GM18520 (cell line): ENCODE measurements around the gene MUC20.
"Not testable (repeated sequence)": the region's sequence is repeated elsewhere in the genome, so short reads cannot be mapped to it uniquely, and the experiment has no call there.

Source experiments
- ATAC-seq: cut with Tn5 transposase; IDR thresholded peaks from one replicate; pipeline ENCODE4 v1.9.1; 2021; ENCODE audit not compliant: unreplicated experiment

The MUC20 gene

DNA sequence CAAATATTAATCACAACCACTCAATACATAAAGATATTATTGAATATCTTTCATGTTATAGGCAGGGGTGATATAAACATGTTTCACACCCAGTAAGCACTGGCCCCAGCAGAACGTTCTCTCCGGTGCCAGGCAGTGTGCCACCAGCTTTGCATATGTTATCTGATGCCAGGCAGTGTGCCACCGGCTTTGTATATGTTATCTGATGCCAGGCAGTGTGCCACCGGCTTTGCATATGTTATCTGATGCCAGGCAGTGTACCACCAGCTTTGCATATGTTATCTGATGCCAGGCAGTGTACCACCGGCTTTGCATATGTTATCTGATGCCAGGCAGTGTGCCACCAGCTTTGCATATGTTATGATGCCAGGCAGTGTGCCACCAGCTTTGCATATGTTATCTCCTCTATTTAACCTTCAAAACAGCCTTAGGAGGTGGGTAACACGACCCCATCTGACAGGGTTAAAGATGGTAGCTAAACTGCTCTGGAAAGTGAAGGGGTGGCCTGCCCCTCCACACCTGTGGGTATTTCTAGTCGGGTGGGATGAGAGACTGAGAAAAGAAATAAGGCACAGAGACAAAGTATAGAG is 6.9 kb downstream of the MUC20 start:
- no peak for ATAC-seq

DNA sequence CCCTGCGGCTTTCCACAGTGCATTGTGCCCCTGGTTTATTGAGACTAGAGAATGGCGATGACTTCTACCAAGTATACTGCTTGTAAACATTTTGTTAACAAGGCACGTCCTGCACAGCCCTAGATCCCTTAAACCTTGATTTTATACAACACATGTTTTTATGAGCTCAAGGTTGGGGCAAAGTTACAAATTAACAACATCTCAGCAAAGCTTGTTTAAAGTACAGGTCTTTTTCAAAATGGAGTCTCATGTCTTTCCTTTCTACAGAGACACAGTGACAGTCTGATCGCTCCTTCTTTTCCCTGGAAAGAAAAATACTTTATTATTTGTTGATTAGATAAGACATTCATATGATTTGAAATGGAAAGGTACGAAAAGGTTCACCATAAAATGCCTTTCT is 8.0 kb downstream of the MUC20 start:
- ATAC-seq = not testable (repeated sequence)

DNA sequence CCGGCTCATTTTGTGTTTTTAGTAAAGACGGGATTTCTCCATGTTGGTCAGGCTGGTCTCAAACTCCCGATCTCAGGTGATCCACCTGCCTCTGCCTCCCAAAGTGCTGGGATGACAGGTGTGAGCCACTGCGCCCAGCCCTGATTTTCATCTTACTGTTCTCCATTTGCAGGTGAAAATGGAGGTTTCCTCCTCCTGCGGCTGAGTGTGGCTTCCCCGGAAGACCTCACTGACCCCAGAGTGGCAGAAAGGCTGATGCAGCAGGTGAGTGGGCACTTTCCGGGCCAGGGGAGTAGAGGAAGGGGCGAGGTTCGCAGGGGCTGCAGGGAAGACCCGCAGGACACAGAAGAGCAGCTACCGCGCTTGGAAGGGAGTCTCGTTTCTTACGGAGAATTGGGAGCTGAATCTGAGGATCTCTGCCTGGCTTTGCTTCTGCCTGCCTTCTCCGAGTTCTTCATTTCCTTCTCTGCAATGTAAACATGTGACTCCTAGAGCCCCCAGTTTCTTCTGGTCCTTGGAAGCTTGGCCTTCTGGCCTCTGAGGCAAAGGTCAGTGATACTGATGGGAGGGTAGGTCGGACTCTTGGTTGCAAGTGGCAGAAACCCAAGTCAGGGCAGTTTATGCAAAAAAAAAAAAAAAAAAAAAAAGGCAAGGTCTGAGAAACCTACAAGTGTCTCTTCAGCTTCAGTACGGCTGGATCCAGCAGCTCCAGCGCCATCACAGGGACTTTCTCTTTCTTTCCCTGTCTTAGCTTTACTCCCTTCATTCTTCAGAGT is 8.9 kb downstream of the MUC20 start:
- ATAC-seq = no peak

DNA sequence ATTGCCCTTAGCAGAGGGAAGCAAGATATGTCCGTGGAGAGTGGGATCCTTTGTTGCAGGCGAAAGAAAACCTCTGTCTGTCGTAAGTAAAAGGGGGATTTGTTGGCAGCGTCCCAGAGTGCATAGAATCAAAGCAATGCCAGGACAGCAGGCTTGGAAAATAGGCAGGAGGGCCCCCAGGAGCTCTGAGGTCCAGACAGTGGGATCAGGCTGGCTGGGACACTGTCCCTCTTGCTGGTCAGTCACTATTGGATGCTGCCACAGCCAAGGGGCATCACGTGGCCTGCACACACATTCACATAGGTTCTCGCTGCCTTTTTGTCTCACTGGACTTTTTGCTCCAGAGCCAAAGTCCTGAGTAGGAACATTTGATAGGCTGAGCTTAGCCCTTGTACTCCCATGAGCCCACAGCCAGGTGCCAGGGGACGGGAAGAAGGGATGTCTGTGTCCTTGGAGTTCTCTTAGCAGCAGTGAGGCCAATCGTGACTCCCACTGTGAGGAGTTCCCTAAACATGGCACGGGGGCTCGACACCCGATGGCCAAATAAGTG is 10.7 kb downstream of the MUC20 start:
- no peak for ATAC-seq

DNA sequence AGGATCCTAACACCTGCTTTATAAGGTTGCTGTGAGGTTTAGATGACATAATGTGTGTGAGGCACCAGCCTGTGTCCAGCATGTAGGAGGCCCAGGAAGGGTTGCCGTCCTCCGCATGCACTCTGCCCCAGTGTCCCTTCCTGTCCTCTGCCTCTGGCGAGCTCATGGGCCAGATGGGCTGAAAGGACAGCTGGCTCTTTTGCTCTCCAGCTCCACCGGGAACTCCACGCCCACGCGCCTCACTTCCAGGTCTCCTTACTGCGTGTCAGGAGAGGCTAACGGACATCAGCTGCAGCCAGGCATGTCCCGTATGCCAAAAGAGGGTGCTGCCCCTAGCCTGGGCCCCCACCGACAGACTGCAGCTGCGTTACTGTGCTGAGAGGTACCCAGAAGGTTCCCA is 12.2 kb downstream of the MUC20 start:
- ATAC-seq = no peak

DNA sequence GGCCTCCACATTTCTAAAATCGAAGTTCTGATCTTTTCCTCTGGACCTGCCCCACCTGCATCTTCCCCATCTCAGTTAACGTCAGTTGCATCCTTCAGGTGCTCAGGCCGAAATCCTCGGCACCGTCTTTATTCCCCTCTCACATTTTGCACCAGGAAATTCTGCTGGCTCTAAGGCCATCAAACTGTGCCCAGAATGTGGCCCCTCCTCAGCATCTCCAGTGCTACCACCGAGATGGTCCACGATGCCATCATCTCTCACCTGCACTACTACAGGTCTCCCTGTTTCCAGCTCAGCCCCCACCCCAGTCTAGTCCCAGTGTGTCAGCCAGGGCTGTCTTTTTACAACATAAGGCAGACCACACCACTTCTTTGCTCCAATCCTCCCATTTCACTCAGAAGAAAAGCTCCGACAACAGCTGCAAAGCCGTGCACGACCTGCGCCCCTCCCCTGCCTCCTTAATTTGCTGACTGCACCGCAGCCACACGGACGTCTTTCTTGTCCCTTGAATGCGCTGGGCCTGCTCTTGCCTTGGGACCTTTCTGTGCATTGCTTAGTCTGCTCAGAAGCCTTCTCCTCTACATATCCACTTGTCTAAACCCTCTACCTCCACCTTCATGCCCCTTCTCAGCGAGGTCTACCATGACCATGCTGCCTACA is 14.4 kb downstream of the MUC20 start:
- ATAC-seq = no peak

DNA sequence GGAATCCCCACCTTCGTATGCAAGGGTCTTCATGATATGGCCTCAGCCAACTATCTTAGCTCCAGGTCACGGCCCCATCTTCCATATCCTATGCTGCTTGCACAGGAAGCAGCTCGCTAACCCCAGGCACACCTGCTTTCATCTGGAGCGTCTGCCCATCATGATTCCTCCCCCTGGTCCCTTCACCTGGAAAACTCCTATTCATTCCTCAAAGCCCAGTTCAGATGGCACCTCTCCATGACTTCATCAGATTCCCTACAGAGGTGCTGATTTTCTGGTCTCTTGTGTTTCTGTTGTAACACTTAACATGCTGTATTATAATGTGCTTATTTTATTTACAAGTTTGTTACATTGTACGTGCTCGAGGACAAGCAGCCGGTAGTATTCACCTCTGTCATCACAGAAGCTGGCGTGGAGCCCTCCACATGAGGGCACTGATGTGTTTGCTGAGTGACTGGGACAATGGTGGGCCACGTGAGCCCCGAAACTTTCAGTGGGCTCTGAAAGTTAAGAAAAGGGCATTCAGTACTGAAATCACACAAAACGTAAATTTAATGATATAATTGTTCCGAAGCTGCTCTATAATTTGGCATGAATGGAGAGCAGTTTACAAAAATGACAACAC is 16.2 kb downstream of the MUC20 start:
- no peak for ATAC-seq

DNA sequence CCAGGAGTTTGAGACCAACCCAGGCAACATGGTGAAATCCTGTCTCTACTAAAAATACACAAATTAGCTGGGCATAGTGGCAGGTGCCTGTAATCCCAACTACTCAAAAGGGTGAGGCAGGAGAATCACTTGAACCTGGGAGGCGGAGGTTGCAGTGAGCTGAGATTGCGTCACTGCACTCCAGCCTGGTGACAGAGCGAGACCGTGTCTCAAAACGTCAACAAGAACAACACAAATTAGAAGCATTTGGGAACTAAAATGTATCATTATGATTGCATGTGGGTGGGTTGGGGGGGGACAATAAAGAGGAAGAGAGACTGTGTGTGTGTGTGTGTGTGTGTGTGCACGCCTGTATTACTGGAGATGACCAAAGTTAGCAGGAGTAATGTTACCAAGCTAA is 17.0 kb downstream of the MUC20 start:
- not testable (repeated sequence) for ATAC-seq

DNA sequence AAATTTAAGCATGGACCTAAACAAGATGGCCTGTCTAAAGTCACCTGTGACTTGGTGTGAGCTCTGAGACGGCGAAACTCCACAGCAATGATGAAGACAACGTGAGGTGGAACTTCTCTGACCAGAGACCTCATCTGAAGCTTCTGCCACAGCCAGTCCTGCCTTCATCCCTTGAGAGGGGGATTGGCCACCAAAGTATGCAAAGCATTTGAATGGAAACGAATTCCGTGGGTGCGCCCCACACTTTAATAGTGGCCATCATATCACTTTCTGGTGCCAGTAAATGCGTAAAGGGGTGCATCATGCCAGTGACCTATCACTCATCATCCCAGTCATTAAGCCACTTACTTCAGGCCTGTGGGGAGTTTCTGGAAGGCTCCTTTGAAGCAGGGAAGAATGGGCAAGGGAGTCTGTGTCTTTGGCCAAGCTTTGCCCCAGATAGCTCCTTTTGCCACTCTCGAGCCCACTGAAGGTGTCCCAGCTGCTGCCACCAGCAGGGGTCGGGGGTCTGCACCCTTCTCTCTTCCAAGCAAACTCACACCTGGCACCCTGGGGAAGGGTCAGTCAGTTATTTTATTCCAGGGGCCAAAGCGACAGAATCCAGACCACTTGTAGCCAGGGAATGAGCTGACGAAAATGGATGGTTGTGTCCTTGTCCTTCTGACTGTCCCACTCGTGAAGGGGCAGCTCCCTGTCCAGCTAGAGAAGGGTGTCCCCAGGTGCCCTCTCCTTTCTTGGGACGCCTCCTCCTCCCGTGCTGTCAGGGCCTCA is 17.7 kb downstream of the MUC20 start:
- no peak for ATAC-seq

DNA sequence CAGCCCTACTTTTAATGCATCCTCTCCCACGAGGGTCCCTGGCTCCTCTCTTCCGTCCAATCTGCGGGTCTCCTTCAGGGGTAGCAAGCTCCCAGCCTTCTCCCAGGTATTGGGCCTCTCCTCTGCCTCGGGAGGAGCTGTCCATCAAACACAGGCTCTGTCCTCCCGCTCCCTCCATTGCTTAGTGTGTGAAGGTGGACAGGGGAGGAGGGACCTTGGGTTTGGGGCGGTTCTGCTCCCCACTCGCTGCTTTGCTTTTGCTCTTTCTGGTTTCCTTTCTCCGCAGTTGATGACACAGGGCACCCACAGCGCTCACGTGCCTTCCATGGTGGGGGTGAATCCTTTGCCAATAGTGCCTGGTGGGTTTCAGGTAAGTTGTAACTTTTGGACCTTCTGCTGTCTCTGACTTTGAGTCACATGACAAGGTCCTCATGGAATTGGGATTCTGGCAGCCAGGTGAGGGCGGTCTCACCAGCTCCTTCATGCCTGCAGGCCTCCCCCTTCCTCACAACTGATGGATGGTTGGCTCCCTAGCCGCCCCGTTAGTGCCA is 18.9 kb downstream of the MUC20 start:
- no peak for ATAC-seq

DNA sequence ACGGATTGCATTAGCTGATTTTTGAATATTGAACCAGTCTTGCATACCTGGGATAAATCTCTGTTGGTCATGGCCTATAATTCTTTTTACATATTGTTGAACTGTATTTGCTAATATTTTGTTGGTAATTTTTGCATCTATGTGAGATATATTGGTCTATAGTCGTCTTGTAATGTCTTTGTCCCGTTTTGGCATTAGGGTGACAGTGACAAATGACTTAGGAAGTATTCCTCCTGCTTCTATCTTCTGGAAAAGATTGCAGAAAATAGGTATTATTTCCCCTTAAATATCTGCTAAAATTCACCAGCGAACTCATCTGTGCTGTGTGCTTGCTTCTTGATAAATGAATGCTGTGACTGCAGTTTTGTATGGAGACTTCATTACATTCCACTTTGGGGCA is 23.7 kb downstream of the MUC20 start:
- ATAC-seq = no peak

DNA sequence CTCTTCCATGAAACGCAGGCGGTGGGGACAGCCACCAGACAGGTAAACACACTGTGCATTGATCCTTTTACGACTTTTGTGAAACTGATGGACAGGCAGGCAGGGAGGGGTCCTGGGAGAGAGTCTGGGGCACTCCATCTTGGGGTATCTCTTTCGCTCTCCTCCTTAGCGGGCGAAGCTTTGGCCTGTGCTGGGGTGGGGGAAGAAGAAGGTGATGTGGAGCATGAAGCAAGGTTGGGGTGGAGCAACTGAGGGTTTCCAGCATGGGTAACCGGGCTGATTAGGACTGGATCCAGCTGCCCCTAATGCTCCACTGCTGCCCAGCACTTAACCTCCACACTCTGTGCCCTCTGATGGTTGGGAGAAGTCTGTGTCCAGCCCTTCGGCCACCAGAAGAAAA is 25.6 kb downstream of the MUC20 start:
- no peak for ATAC-seq

DNA sequence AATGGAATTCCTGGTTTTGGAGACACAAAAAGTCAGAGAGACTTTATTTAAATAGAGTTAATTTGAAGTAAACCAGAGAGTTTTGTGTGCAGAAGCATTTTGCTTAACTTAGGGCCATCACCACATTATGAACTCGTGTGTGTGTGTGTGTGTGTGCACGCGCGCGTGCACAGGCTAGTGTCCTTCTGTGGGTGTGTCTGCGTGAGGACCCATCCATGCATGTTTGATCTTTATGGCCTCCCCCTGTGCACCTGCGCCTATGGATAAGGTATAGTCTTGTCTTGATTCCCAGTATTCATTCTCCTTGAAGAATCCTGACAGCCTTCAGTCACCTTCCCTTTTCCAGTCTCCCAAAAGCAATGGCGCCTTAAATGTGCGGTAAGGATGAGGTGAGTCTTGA is 26.0 kb downstream of the MUC20 start:
- no peak for ATAC-seq

DNA sequence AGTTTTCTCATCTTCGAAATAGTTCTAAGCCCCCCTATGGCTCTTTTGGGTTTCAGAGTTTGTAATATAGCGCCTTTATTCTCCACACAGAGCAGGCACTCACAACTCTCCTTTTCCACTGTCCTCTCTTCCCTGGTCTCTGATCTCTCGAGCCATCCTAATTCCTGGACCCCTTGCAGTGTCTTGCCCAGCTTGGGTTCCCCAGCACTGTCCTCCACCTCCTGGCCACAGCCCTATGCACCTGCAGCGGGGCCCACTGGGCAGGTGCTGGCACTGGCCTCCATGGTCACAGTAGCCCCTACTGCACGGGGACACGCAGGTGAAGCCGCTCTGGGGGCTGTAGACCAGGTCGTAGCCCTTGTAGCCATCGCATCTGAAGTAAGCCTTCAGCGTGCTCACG is 27.9 kb downstream of the MUC20 start:
- no peak for ATAC-seq

DNA sequence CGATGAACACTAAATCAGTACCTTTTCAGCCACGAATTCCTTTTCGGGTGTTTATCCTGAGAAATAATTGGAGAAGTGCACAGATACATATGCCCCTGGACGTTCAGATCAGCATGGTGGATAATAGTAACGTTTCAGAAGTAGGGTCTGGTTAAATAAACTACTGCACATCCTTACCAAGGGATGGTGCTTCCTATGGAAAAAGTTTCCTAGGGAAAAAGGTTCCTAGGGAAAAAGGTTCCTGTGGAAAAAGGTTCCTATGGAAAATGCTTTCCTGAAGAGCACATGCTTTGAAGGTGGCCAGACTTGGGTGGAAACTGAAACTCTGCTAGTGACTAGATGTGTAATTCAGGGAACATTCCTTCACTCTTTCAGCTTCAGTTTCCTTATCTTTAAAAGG is 28.3 kb downstream of the MUC20 start:
- not testable (repeated sequence) for ATAC-seq

DNA sequence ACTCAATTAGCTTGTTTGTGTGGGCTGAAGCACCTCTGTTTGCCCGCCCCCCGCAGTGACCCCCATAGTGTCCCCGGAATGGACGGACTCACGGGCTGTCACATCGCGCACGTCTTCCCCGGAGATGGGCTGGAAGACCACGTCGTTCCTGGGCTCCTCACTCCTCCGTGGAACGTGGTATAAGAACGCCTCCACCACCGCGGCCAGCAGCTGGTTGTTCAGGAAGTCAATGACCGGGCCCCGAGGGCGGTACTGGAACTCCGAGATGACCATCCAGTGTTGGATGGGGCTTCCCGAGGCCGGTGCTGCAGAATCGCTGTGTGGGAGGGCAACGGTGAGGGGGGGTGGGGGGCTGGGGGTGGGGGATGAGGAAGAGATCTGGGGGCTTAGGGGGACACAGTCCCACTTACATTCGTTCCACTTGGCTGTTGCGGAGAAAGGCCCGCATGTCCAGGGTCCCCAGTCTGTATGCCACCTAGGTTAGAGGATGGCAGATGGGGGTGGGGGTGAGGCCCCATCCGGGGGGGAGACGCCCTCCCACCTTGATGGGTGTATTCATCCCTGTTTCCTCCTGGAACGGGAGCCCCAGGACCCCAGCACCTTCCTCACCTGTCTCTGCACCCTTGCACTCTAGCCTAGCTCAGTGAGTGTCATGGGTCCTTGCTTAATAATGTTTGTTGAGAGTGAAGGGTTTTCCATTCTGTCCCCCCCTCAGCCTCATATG is 30.2 kb downstream of the MUC20 start:
- no peak for ATAC-seq

DNA sequence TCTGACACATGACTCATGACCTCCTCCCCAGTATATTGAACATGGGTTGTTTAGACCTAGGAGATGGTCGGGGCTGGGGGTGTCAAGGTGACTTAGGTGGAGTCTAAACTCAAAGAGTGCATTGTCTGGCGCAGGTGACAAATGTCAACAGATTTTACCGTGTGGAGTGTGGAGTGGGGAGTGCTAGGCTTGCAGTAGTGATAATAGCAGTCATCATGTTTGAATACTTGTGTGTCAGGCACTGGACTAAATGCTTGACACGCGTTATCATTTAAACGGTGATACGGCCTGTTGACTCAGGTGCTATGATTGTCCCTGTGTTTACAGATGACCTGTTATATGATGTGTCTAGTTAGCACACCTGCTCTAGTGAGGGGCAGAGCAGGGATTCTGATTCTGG is 30.8 kb downstream of the MUC20 start:
- no peak for ATAC-seq

DNA sequence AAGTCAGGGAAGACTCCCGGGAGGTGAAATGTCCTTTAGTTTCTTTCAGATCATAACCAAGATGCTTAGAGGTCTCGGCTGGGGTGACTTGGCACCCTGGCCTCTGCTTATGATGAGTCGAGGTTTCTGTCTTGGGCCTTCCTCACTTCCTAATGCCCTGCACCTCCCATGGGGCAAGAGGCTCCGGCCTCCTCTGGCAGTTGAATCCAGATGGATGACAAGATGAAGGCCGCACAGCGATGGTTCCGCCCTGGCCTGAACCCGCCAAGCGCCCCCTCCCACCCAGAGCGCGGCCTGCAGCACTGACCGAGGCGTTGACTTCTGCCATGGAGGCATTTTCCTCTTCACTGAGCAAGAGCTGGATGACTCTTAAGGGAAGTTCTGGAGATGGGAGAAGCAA is 31.3 kb downstream of the MUC20 start:
- ATAC-seq = no peak

DNA sequence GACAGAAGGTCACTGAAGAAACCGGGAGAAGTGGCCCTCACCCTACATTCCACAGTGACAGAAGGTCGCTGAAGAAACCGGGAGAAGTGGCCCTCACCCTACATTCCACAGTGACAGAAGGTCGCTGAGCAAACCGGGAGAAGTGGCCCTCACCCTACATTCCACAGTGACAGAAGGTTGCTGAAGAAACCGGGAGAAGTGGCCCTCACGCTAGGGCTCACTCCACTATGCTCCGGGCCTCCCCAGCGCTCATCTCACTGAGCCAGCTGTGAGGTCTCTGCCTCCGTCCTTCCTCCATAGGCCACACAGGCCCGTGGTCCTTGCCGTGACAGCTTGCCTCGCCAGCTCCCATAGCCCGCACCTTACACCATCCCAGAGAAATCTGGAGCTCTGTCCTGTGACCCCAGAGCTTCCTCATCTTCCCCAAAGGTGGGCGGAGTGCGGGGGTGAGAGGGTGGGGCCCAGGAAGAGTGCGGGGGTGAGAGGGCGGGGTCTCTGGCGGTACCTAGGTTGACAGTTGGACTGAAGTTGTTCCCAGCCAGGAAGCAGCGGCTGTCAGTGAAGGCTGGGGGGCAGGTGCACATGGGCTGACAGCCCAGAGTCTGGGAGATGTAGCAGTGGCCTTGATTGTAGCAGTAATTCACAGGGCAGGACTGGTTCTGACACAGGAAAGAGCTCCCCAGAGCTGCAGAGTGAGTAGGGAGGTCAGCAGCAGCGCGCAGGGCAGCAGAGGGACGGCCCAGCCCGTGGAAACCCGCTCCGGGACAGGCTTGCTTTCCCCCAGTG is 32.0 kb downstream of the MUC20 start:
- ATAC-seq = no peak
